GM23338 (cell line): ENCODE data around the gene SCNN1G. TPM values are rescaled to one million over a fixed set of nuclear protein-coding genes. Genes with fewer than 3 reads are reported as not detected.

ENCODE experiments used
- ATAC-seq: fragments of 200-7000 bp; cut with Tn5 transposase; 3 replicates; pipeline ENCODE4 v1.9.1; 2020
- DNase-seq: peaks from one replicate; pipeline ENCODE4 v3.0.0-alpha.2; 2015; ENCODE audit warnings: low spot score
- H2AFZ ChIP-seq: fragments of 200-600 bp; sonication (generic); 2 replicates; pipeline ENCODE4 v1.8.0; 2016; ENCODE audit warnings: antibody characterized with exemption, mild to moderate bottlenecking, moderate library complexity
- H3F3A ChIP-seq: fragments of 200-600 bp; sonication (generic); replicated peaks from 2 replicates; pipeline ENCODE4 v1.8.0; 2017; ENCODE audit warnings: antibody characterized with exemption, mixed run types, low read depth
- H3K27ac ChIP-seq: fragments of 200-600 bp; sonication (generic); 2 replicates; pipeline ENCODE4 v1.6.1; 2016; ENCODE audit warnings: low read depth
- H3K27me3 ChIP-seq: fragments of 200-600 bp; sonication (generic); 2 replicates; pipeline ENCODE4 v1.8.0; 2016; ENCODE audit warnings: mild to moderate bottlenecking, mixed run types, moderate library complexity; ENCODE audit not compliant: insufficient read depth
- H3K36me3 ChIP-seq: fragments of 200-600 bp; sonication (generic); 2 replicates; pipeline ENCODE4 v1.8.0; 2016; ENCODE audit warnings: mild to moderate bottlenecking; ENCODE audit not compliant: insufficient read depth
- H3K4me1 ChIP-seq: fragments of 200-600 bp; sonication (generic); 2 replicates; pipeline ENCODE4 v1.8.0; 2016; ENCODE audit warnings: mild to moderate bottlenecking, moderate library complexity; ENCODE audit not compliant: insufficient read depth
- H3K4me2 ChIP-seq: fragments of 200-600 bp; sonication (generic); 2 replicates; pipeline ENCODE4 v1.7.1; 2017; ENCODE audit warnings: mixed run types
- H3K4me3 ChIP-seq: fragments of 200-600 bp; sonication (generic); 2 replicates; pipeline ENCODE4 v1.6.1; 2016; ENCODE audit warnings: mixed run types
- H3K79me2 ChIP-seq: fragments of 200-600 bp; sonication (generic); replicated peaks from 2 replicates; pipeline ENCODE4 v1.8.0; 2017; ENCODE audit warnings: mild to moderate bottlenecking; ENCODE audit not compliant: insufficient read depth
- H3K9me2 ChIP-seq: fragments of 200-600 bp; sonication (generic); 2 replicates; pipeline ENCODE4 v1.8.0; 2017; ENCODE audit not compliant: insufficient read depth
- H4K20me1 ChIP-seq: fragments of 200-600 bp; sonication (generic); replicated peaks from 2 replicates; pipeline ENCODE4 v1.8.0; 2017; ENCODE audit warnings: mild to moderate bottlenecking; ENCODE audit not compliant: insufficient read depth
- H3K27ac Mint-ChIP-seq: 2 replicates; pipeline ENCODE4 v1.8.0; 2020; ENCODE audit warnings: inconsistent platforms, mild to moderate bottlenecking, moderate library complexity, mixed read lengths
- H3K27me3 Mint-ChIP-seq: 3 replicates; pipeline ENCODE4 v1.8.0; 2022; ENCODE audit warnings: low read depth, mild to moderate bottlenecking, moderate library complexity, mixed read lengths, inconsistent platforms; ENCODE audit not compliant: insufficient read depth, poor library complexity
- H3K36me3 Mint-ChIP-seq: 3 replicates; pipeline ENCODE4 v1.8.0; 2021; ENCODE audit warnings: low read depth, mild to moderate bottlenecking, inconsistent platforms, moderate library complexity, mixed read lengths
- H3K4me1 Mint-ChIP-seq: 3 replicates; pipeline ENCODE4 v1.8.0; 2020; ENCODE audit warnings: mild to moderate bottlenecking, inconsistent platforms, mixed read lengths
- H3K4me3 Mint-ChIP-seq: 3 replicates; pipeline ENCODE4 v1.8.0; 2021; ENCODE audit warnings: moderate library complexity, mild to moderate bottlenecking, inconsistent platforms, mixed read lengths
- H3K9me3 Mint-ChIP-seq: 3 replicates; pipeline ENCODE4 v1.8.0; 2020; ENCODE audit warnings: moderate library complexity, mild to moderate bottlenecking, inconsistent platforms, mixed read lengths
- CREB1 ChIP-seq: fragments of 250-450 bp; sonication (Bioruptor Pico); IDR thresholded peaks from 2 replicates; pipeline ENCODE4 v1.5.0; 2020; ENCODE audit warnings: low read depth, mild to moderate bottlenecking, moderate library complexity
- ETS1 ChIP-seq: IDR thresholded peaks from 2 replicates; pipeline ENCODE4 v1.6.1; 2016; ENCODE audit warnings: antibody characterized with exemption
- EZH2 ChIP-seq: fragments of 200-600 bp; sonication (generic); IDR thresholded peaks from one replicate; pipeline ENCODE4 v1.8.0; 2017; ENCODE audit warnings: antibody characterized with exemption, mild to moderate bottlenecking, low read depth; ENCODE audit not compliant: unreplicated experiment
- EZH2phosphoT487 ChIP-seq: fragments of 200-600 bp; sonication (generic); IDR thresholded peaks from one replicate; pipeline ENCODE4 v1.8.1; 2018; ENCODE audit warnings: antibody characterized with exemption; ENCODE audit not compliant: unreplicated experiment
- JUNB ChIP-seq: IDR thresholded peaks from one replicate; pipeline ENCODE4 v1.6.1; 2016; ENCODE audit warnings: antibody characterized with exemption; ENCODE audit not compliant: unreplicated experiment
- NANOG ChIP-seq: IDR thresholded peaks from 2 replicates; pipeline ENCODE4 v1.6.1; 2016; ENCODE audit warnings: antibody characterized with exemption, borderline replicate concordance
- POLR2AphosphoS5 ChIP-seq: IDR thresholded peaks from 2 replicates; pipeline ENCODE4 v1.6.1; 2016; ENCODE audit warnings: antibody characterized with exemption, low read depth
- REST ChIP-seq: IDR thresholded peaks from one replicate; pipeline ENCODE4 v1.6.1; 2018; ENCODE audit warnings: antibody characterized with exemption; ENCODE audit not compliant: unreplicated experiment
- STAT1 ChIP-seq: IDR thresholded peaks from one replicate; pipeline ENCODE4 v1.6.1; 2016; ENCODE audit warnings: antibody characterized with exemption; ENCODE audit not compliant: unreplicated experiment
- ZNF114 ChIP-seq: fragments of 250-450 bp; sonication (Bioruptor Pico); IDR thresholded peaks from 2 replicates; pipeline ENCODE4 v1.5.0; 2020; ENCODE audit warnings: mild to moderate bottlenecking, moderate library complexity
- ZNF331 ChIP-seq: fragments of 250-450 bp; sonication (Bioruptor Pico); IDR thresholded peaks from 2 replicates; pipeline ENCODE4 v1.5.0; 2020; ENCODE audit warnings: low read depth, mild to moderate bottlenecking, moderate library complexity
- polyA plus RNA-seq: library from polyadenylated mRNA; unstranded; fragments of >200 nt; fragmentation: Nextera tagmentation; extraction: Ambion mirVana; gene quantifications from 2 replicates; pipeline ENCODE4 v1.2.1, GENCODE V29; 2016
- total RNA-seq: library from RNA; depleted of rRNA; stranded (reverse); fragments of >200 nt; shearing (Covaris generic); gene quantifications from 2 replicates; pipeline ENCODE4 v1.2.3, GENCODE V29; 2014
- TF ChIP-seq, protein P1 (sequence below): fragments of 250-450 bp; sonication (Bioruptor Pico); IDR thresholded peaks from 2 replicates; pipeline ENCODE4 v1.5.0; 2020; ENCODE audit warnings: mild to moderate bottlenecking, moderate library complexity
- TF ChIP-seq, protein P2 (sequence below), 2 experiments: fragments of 200-600 bp in 1 of 2; sonication (generic) in 1 of 2; conservative IDR thresholded peaks; 2 replicates each; pipeline versions ENCODE4 v1.5.1 to v1.6.1; 2016 to 2017; ENCODE audit warnings: antibody characterized with exemption in 2 of 2, low read depth in 2 of 2, mild to moderate bottlenecking in 2 of 2, moderate library complexity in 1 of 2

The SCNN1G gene
- total and polyA plus RNA-seq, 2 experiments from 2014 or later: 0.97 to 1.1 TPM

- Histone ChIP-seq H3K4me1 (peaks cover 12% of the 10 kb centered on the region; the same call in 1 of the 2 replicates), H3K4me2 (peak overlapping the region; percentile 20; the same call in 1 of the 2 replicates), H3K27ac (no peak overlapping the region), H3F3A (no peaks in the 10 kb centered on the region), H4K20me1 (no peaks in the 10 kb centered on the region), H3K9me2 (no peaks in the 10 kb centered on the region), H3K4me3 (no peak overlapping the region), H3K79me2 (no peaks in the 10 kb centered on the region), H3K36me3 (no peaks in the 10 kb centered on the region), H2AFZ (0 out of 2 replicates have a peak overlapping the region, but pooled peaks have one; percentile 86), H3K27me3 (no peaks in the 10 kb centered on the region)
- Mint-ChIP-seq H3K36me3 (no peaks in the 10 kb centered on the region), H3K27ac (no peak overlapping the region), H3K4me1 (peaks cover 10% of the 10 kb centered on the region), H3K4me3 (no peak overlapping the region), H3K27me3 (no peaks in the 10 kb centered on the region), H3K9me3 (no peaks in the 10 kb centered on the region)
- DNase-seq: no peak
- TF ChIP-seq CREB1 (CRISPR knock-in tag) (no peak), ZNF114 (CRISPR knock-in tag) (no peak), REST (no peak), NANOG (no peak), JUNB (no peak), ZNF331 (CRISPR knock-in tag) (no peak), STAT1 (no peak), EZH2phosphoT487 (no peak), EZH2 (no peak), POLR2AphosphoS5 (no peak), ETS1 (no peak)
- TF ChIP-seq, protein P1, sequence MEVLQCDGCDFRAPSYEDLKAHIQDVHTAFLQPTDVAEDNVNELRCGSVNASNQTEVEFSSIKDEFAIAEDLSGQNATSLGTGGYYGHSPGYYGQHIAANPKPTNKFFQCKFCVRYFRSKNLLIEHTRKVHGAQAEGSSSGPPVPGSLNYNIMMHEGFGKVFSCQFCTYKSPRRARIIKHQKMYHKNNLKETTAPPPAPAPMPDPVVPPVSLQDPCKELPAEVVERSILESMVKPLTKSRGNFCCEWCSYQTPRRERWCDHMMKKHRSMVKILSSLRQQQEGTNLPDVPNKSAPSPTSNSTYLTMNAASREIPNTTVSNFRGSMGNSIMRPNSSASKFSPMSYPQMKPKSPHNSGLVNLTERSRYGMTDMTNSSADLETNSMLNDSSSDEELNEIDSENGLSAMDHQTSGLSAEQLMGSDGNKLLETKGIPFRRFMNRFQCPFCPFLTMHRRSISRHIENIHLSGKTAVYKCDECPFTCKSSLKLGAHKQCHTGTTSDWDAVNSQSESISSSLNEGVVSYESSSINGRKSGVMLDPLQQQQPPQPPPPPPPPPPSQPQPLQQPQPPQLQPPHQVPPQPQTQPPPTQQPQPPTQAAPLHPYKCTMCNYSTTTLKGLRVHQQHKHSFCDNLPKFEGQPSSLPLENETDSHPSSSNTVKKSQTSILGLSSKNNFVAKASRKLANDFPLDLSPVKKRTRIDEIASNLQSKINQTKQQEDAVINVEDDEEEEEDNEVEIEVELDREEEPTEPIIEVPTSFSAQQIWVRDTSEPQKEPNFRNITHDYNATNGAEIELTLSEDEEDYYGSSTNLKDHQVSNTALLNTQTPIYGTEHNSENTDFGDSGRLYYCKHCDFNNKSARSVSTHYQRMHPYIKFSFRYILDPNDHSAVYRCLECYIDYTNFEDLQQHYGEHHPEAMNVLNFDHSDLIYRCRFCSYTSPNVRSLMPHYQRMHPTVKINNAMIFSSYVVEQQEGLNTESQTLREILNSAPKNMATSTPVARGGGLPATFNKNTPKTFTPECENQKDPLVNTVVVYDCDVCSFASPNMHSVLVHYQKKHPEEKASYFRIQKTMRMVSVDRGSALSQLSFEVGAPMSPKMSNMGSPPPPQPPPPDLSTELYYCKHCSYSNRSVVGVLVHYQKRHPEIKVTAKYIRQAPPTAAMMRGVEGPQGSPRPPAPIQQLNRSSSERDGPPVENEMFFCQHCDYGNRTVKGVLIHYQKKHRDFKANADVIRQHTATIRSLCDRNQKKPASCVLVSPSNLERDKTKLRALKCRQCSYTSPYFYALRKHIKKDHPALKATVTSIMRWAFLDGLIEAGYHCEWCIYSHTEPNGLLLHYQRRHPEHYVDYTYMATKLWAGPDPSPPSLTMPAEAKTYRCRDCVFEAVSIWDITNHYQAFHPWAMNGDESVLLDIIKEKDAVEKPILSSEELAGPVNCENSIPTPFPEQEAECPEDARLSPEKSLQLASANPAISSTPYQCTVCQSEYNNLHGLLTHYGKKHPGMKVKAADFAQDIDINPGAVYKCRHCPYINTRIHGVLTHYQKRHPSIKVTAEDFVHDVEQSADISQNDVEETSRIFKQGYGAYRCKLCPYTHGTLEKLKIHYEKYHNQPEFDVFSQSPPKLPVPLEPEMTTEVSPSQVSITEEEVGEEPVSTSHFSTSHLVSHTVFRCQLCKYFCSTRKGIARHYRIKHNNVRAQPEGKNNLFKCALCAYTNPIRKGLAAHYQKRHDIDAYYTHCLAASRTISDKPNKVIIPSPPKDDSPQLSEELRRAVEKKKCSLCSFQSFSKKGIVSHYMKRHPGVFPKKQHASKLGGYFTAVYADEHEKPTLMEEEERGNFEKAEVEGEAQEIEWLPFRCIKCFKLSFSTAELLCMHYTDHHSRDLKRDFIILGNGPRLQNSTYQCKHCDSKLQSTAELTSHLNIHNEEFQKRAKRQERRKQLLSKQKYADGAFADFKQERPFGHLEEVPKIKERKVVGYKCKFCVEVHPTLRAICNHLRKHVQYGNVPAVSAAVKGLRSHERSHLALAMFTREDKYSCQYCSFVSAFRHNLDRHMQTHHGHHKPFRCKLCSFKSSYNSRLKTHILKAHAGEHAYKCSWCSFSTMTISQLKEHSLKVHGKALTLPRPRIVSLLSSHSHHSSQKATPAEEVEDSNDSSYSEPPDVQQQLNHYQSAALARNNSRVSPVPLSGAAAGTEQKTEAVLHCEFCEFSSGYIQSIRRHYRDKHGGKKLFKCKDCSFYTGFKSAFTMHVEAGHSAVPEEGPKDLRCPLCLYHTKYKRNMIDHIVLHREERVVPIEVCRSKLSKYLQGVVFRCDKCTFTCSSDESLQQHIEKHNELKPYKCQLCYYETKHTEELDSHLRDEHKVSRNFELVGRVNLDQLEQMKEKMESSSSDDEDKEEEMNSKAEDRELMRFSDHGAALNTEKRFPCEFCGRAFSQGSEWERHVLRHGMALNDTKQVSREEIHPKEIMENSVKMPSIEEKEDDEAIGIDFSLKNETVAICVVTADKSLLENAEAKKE (CRISPR knock-in tag): no peak
- TF ChIP-seq, protein P2, sequence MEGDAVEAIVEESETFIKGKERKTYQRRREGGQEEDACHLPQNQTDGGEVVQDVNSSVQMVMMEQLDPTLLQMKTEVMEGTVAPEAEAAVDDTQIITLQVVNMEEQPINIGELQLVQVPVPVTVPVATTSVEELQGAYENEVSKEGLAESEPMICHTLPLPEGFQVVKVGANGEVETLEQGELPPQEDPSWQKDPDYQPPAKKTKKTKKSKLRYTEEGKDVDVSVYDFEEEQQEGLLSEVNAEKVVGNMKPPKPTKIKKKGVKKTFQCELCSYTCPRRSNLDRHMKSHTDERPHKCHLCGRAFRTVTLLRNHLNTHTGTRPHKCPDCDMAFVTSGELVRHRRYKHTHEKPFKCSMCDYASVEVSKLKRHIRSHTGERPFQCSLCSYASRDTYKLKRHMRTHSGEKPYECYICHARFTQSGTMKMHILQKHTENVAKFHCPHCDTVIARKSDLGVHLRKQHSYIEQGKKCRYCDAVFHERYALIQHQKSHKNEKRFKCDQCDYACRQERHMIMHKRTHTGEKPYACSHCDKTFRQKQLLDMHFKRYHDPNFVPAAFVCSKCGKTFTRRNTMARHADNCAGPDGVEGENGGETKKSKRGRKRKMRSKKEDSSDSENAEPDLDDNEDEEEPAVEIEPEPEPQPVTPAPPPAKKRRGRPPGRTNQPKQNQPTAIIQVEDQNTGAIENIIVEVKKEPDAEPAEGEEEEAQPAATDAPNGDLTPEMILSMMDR (conservative IDR thresholded peaks at IDR 0.05; ENCODE audit: low read depth in 2 of 2): no peak
- no peak for ATAC-seq
Measured at GRCh38 chr16:23172994-23173393, 9.6 kb upstream of the SCNN1G start.
